ENCODE results near the gene TNFSF12. TPM values are rescaled to one million over a fixed set of nuclear protein-coding genes. Genes with fewer than 3 reads are reported as not detected.

The TNFSF12 gene
- total and polyA plus RNA-seq, 2 experiments from 2014 or later, result 18.7 to 21.9 TPM

GRCh38 chr17:7515911-7516610 is 32.8 kb upstream of the TNFSF12 start:
- H3K4me3 ChIP-seq, result no peak overlapping the region
- no peaks in the 10 kb centered on the region for H3K79me2 ChIP-seq (ENCODE audit: insufficient read depth)
- peaks cover 16% of the 10 kb centered on the region for H3F3A ChIP-seq (ENCODE audit: insufficient read depth)
- no peak for DNase-seq
- H3K9me2 ChIP-seq (ENCODE audit: insufficient read depth), result no peaks in the 10 kb centered on the region
- H2AFZ ChIP-seq, result no peak overlapping the region
- 87 to 89% methylated on average over 11 to 13 of the region's 13 CpGs for WGBS, 2 experiments (ENCODE audit: low coverage in 1 of 2, low lambda C conversion rate in 2 of 2, missing lambda C conversion rate in 2 of 2)
- no peak overlapping the region for H3K4me2 ChIP-seq (ENCODE audit: unreplicated experiment)
- TF ChIP-seq EZH2 (IDR thresholded peaks at IDR 0.05; ENCODE audit: insufficient read depth, poor library complexity, severe bottlenecking) (no peak), EZH2phosphoT487 (IDR thresholded peaks at IDR 0.05; ENCODE audit: insufficient read depth, low read depth) (no peak)
- no peaks in the 10 kb centered on the region for H3K4me1 ChIP-seq (ENCODE audit: insufficient read depth)
- no peak overlapping the region for H3K9ac ChIP-seq
- no peaks in the 10 kb centered on the region for H4K20me1 ChIP-seq (ENCODE audit: insufficient read depth)
- in situ Hi-C loops (cut with MboI), result no loop called here
- no peaks in the 10 kb centered on the region for H3K27me3 ChIP-seq (replicated peaks; ENCODE audit: insufficient read depth)
- H3K9me3 ChIP-seq (ENCODE audit: low read depth), result no peaks in the 10 kb centered on the region
- no peak overlapping the region for H3K27ac ChIP-seq
- peaks cover 20% of the 10 kb centered on the region; the same call in 1 of the 2 replicates for H3K36me3 ChIP-seq (ENCODE audit: low read depth)

GRCh38 chr17:7523033-7523432 is 25.8 kb upstream of the TNFSF12 start:
- Histone ChIP-seq H3K4me1 (ENCODE audit: insufficient read depth) (no peaks in the 10 kb centered on the region), H3K9me2 (ENCODE audit: insufficient read depth) (no peaks in the 10 kb centered on the region), H2AFZ (no peak overlapping the region), H3K4me2 (ENCODE audit: unreplicated experiment) (no peak overlapping the region), H3K36me3 (ENCODE audit: low read depth) (no peaks in the 10 kb centered on the region), H3K27me3 (replicated peaks; ENCODE audit: insufficient read depth) (no peaks in the 10 kb centered on the region), H3K9ac (no peak overlapping the region), H3K4me3 (no peak overlapping the region), H3K79me2 (ENCODE audit: insufficient read depth) (no peaks in the 10 kb centered on the region), H3F3A (ENCODE audit: insufficient read depth) (no peaks in the 10 kb centered on the region), H3K27ac (no peak overlapping the region), H3K9me3 (ENCODE audit: low read depth) (no peaks in the 10 kb centered on the region), H4K20me1 (ENCODE audit: insufficient read depth) (no peaks in the 10 kb centered on the region)
- TF ChIP-seq EZH2phosphoT487 (IDR thresholded peaks at IDR 0.05; ENCODE audit: insufficient read depth, low read depth) (no peak), EZH2 (IDR thresholded peaks at IDR 0.05; ENCODE audit: insufficient read depth, poor library complexity, severe bottlenecking) (no peak)
- in situ Hi-C loops (cut with MboI), result no loop called here
- 50 to 56% methylated on average over 10 of the region's 10 CpGs for WGBS, 2 experiments (ENCODE audit: low coverage in 1 of 2, low lambda C conversion rate in 2 of 2, missing lambda C conversion rate in 2 of 2)
- DNase-seq, result peak; percentile 30

GRCh38 chr17:7528842-7529241 is 20.0 kb upstream of the TNFSF12 start:
- no peak for TF ChIP-seq EZH2phosphoT487 (IDR thresholded peaks at IDR 0.05; ENCODE audit: insufficient read depth, low read depth)
- no peak for TF ChIP-seq EZH2 (IDR thresholded peaks at IDR 0.05; ENCODE audit: insufficient read depth, poor library complexity, severe bottlenecking)
- Histone ChIP-seq H3K4me1 (ENCODE audit: insufficient read depth) (no peaks in the 10 kb centered on the region), H3F3A (ENCODE audit: insufficient read depth) (no peaks in the 10 kb centered on the region), H3K9me2 (ENCODE audit: insufficient read depth) (no peaks in the 10 kb centered on the region), H3K27ac (no peak overlapping the region), H2AFZ (no peak overlapping the region), H3K27me3 (replicated peaks; ENCODE audit: insufficient read depth) (no peaks in the 10 kb centered on the region), H3K36me3 (ENCODE audit: low read depth) (no peaks in the 10 kb centered on the region), H3K4me3 (no peak overlapping the region), H3K9ac (no peak overlapping the region), H3K9me3 (ENCODE audit: low read depth) (peaks cover 5% of the 10 kb centered on the region), H3K4me2 (ENCODE audit: unreplicated experiment) (no peak overlapping the region), H3K79me2 (ENCODE audit: insufficient read depth) (no peaks in the 10 kb centered on the region), H4K20me1 (ENCODE audit: insufficient read depth) (no peaks in the 10 kb centered on the region)
- no peak for DNase-seq
- in situ Hi-C loops (cut with MboI), result no loop called here

GRCh38 chr17:7530023-7530900 is 18.6 kb upstream of the TNFSF12 start:
- no peak overlapping the region for H3K4me2 ChIP-seq (ENCODE audit: unreplicated experiment)
- H3K36me3 ChIP-seq (ENCODE audit: low read depth), result no peaks in the 10 kb centered on the region
- 56 to 66% methylated on average over 4 to 6 of the region's 6 CpGs for WGBS, 2 experiments (ENCODE audit: low coverage in 1 of 2, low lambda C conversion rate in 2 of 2, missing lambda C conversion rate in 2 of 2)
- H4K20me1 ChIP-seq (ENCODE audit: insufficient read depth), result no peaks in the 10 kb centered on the region
- no peaks in the 10 kb centered on the region for H3K4me1 ChIP-seq (ENCODE audit: insufficient read depth)
- no peaks in the 10 kb centered on the region for H3K27me3 ChIP-seq (replicated peaks; ENCODE audit: insufficient read depth)
- H3K9ac ChIP-seq, result no peak overlapping the region
- no peaks in the 10 kb centered on the region for H3K9me2 ChIP-seq (ENCODE audit: insufficient read depth)
- TF ChIP-seq EZH2phosphoT487 (IDR thresholded peaks at IDR 0.05; ENCODE audit: insufficient read depth, low read depth) (no peak), EZH2 (IDR thresholded peaks at IDR 0.05; ENCODE audit: insufficient read depth, poor library complexity, severe bottlenecking) (no peak)
- no peak for DNase-seq
- H3K79me2 ChIP-seq (ENCODE audit: insufficient read depth), result no peaks in the 10 kb centered on the region
- H3K9me3 ChIP-seq (ENCODE audit: low read depth), result peaks cover 5% of the 10 kb centered on the region
- in situ Hi-C loops (cut with MboI), result no loop called here
- H2AFZ ChIP-seq, result no peak overlapping the region
- H3K27ac ChIP-seq, result no peak overlapping the region
- H3F3A ChIP-seq (ENCODE audit: insufficient read depth), result no peaks in the 10 kb centered on the region
- no peak overlapping the region for H3K4me3 ChIP-seq

All from GM23248 (cell line).